ENCODE measurements around the gene PDE8A.
"Not testable (repeated sequence)": the region's sequence is repeated elsewhere in the genome, so short reads cannot be mapped to it uniquely, and the experiment has no call there.

Gene PDE8A

GRCh38 chr15:84985158-84985557 lies 3.5 kb downstream of the PDE8A start:
- H3K27ac ChIP-seq, result no peak overlapping the region
- no peak for TF ChIP-seq CTCF (conservative IDR thresholded peaks at IDR 0.05)

DNA sequence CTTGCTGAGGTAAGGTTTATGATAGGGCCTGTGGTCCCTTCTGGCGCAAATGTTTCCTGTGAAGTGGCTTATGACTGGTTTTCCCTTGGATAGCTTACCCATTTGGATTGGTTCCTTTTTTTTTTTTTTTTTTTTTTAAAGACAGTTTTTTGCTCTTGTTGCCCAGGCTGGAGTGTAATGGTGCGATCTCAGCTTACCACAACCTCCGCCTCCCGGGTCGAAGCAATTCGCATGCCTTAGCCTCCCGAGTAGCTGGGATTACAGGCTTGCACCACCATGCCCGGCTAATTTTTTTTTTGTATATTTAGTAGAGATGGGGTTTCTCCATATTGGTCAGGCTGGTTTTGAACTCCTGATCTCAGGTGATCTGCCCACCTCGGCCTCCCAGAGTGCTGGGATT lies 5.7 kb downstream of the PDE8A start:
- H3K27ac ChIP-seq, result not testable (repeated sequence)

GRCh38 chr15:84987949-84988624 lies 6.4 kb downstream of the PDE8A start:
- H3K27ac ChIP-seq, result no peak overlapping the region
- no peak for TF ChIP-seq CTCF (conservative IDR thresholded peaks at IDR 0.05)

DNA sequence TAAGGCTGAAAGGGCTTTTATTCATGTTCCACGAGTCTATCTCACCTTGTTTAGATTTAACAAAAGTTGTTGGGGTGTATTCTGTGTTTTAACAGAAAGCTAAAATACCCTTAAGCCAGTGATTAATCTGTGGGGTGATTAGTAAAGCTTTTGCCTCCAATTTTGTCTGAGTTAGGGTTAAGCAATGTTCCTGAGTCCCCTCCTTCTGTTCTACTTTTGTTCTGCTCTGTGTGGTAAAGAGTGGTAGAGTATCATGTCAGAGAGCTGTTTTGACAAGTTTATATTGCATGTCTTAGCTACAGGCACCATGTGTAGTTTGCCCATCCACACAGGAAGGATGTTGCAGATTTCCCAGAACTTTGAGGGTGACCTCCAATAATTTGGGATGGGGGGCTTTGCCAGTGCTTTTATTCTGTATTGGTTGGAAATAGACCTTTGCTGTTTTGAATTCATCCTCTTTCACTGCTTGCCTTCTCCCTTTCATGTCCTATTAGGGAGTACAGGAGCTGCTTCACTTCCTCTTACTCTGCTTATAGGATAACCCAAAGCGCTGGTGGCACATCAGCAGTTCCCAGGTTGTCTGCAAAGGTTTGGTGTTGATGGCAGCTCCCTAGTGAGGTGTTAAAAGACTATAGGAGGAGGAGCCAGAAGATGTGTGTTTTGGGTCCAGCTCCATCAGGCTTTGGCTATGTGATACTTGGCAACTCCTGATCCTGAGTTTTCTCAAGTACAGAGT lies 7.4 kb downstream of the PDE8A start:
- no peak overlapping the region for H3K27ac ChIP-seq
- no peak for TF ChIP-seq CTCF (conservative IDR thresholded peaks at IDR 0.05)

DNA sequence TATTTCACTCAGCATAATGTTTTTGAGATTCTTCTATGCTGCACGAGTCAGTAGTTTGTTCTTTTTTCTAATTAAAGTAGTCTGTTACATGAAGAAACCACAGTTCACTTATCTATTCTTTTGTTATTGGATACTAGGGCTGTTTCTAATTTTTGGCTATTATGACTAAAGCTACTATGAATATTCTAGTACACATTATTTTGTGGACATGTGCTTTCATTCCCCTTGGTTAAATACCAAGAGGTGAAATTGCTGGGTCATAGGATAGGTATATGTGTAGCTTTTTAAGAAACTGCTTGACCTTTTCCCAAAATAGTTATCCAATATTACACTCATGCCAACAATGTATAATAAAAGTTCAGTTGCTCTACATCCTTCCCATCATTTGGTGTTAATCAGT lies 8.9 kb downstream of the PDE8A start:
- H3K27ac ChIP-seq, result no peak overlapping the region

DNA sequence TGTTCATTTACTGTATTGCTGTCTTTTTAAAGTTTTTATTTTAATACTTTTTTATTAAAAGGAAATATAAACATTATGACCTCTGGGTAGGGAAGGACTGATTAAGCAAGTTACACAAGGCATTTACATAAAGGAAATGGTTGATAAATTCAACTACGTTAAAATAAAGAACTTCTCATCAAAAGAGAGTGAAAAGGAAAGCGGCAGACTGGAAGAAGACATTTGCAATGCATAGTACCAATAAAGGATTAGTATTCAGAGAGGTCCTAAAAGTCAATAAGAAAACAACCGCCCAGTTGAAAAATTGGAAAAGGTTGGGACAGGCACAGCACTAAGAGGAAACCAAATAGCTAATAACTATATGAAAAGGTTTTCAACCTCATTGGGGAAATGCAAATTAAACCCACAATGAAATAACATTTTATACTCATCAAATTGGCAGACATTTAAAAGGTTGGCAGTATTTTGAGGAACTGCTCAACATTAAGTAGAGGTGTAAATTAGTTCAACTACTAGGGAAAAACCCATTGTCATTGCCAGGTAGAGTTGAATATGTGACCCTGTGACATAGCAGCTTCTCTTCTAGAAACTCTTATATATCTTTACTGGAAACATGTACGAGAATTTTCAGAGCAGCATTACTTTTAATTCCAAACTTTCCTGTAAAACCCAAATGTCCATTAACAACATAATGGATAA lies 9.5 kb downstream of the PDE8A start:
- no peak overlapping the region for H3K27ac ChIP-seq
- TF ChIP-seq CTCF (conservative IDR thresholded peaks at IDR 0.05), result no peak

More for the DNA sequence above, 8.9 kb downstream of the PDE8A start:
- TF ChIP-seq CTCF (conservative IDR thresholded peaks at IDR 0.05), result no peak

DNA sequence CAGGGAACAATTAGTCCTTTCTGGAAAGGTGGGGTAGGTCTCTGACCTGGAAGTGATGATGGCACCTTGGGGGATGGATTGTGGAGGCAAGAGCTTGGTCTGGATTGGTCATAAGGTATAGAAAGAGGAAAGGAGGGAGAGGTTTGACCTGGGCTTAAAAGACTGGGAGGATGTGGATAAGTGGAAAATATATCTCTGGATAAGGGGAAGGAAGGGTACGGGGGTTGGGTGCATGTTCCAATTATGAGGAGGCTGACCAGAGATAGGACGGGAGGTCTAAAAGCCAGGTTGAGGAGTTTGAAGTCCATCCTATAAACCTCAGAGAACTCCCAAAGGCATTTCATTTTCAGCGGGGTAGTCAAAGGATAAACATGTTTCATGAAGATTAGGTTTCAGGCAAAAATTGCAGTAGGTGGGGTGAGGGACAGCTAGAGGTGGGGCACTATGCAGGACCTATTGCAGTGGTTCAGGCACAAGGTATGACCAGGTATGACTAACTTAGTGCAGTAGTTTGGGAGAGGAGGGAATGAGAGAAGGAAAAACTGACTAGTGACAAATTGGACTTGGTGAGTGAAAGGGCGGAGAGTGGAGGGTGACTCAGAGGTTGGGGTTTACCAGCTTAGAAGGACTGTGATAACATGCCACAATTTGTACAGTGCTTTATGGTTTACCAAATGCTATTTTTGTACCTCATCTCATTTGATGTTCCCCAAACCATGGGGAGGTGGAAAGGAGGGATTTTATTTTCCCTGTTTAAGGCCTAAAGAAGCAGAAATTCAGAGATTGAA lies 10.7 kb downstream of the PDE8A start:
- no peak for TF ChIP-seq CTCF (conservative IDR thresholded peaks at IDR 0.05)
- no peak overlapping the region for H3K27ac ChIP-seq
